Right ventricle myocardium superior (tissue), 1 donor: ENCODE data around the gene FAM120B. TPM values are rescaled to one million over a fixed set of nuclear protein-coding genes. Genes with fewer than 3 reads are reported as not detected.

Experiments used
- ATAC-seq: fragments of 200-7000 bp; cut with Tn5 transposase; one replicate; pipeline ENCODE4 v1.9.1; 2020; ENCODE audit warnings: mild to moderate bottlenecking; ENCODE audit not compliant: poor library complexity
- DNase-seq: peaks from one replicate; pipeline ENCODE4 v3.0.0-alpha.2; 2020
- intact Hi-C: fragments of 100-400 bp; cut with DNase I; formaldehyde crosslinking; loops from one replicate; pipeline ENCODE4 v1.11.2; 2022
- total RNA-seq: library from RNA; stranded (reverse); fragmentation: NEBNext Ultra II Directional; extraction: Animal tissue kit (Norgen Biotek cat#: 25700); gene quantifications from one replicate; pipeline ENCODE4 v1.2.1, GENCODE V29; 2021
- donor health status: DM: no; HTN: yes; CAD: no; lungs with severe emphysema.

Gene FAM120B
- total RNA-seq, 1 donor from 2014 or later: 16.5 TPM

GRCh38 chr6:170366248-170366960 is 59.8 kb downstream of the FAM120B start:
- ATAC-seq: no peak
- no peak for DNase-seq
- intact Hi-C loops: no loop called here

GRCh38 chr6:170367241-170367640 is 60.7 kb downstream of the FAM120B start:
- no peak for ATAC-seq
- no peak for DNase-seq
- intact Hi-C loops: no loop called here

DNA sequence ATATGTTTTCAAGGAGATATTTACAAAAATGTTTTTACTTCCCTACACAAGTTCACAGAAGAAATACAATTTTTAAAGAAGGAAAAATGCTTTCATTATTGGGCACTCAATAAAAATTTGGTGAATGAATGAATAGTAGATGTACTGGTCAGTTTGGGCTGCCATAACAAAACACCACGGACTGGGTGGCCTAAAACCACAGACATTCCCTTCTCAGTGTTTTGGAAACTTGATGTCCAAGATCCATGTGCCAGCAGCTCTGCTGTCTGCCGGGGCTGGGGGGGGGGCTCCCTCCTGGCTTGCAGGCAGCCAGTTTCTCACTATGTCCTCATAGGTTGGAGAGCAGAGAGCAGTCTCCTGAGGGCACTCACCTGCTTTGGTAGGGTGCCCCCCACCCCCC is 62.0 kb downstream of the FAM120B start:
- DNase-seq (no peak), ATAC-seq (no peak)
- intact Hi-C loops: no loop called here

GRCh38 chr6:170369403-170369802 is 62.8 kb downstream of the FAM120B start:
- no peak for ATAC-seq
- intact Hi-C loops: no loop called here
- no peak for DNase-seq

GRCh38 chr6:170370416-170370815 is 63.9 kb downstream of the FAM120B start:
- intact Hi-C loops: no loop called here

GRCh38 chr6:170371080-170371479 is 64.5 kb downstream of the FAM120B start:
- intact Hi-C loops: no loop called here
- no peak for DNase-seq
- ATAC-seq: no peak

More at GRCh38 chr6:170370416-170370815, 63.9 kb downstream of the FAM120B start:
- DNase-seq: no peak
- no peak for ATAC-seq

GRCh38 chr6:170371588-170371987 is 65.0 kb downstream of the FAM120B start:
- intact Hi-C loops: no loop called here
- ATAC-seq: peak; percentile 60
- DNase-seq: peak; percentile 64

- DNase-seq: no peak
- intact Hi-C loops: no loop called here
- ATAC-seq: no peak
These were observed 66.1 kb downstream of the FAM120B start for GRCh38 chr6:170372380-170373325.

- intact Hi-C loops: no loop called here
- ATAC-seq (no peak), DNase-seq (no peak)
These were observed 68.2 kb downstream of the FAM120B start for GRCh38 chr6:170374571-170375444.

- ATAC-seq (no peak), DNase-seq (no peak)
- intact Hi-C loops: no loop called here
These were observed 69.1 kb downstream of the FAM120B start for GRCh38 chr6:170375661-170376060.

DNA sequence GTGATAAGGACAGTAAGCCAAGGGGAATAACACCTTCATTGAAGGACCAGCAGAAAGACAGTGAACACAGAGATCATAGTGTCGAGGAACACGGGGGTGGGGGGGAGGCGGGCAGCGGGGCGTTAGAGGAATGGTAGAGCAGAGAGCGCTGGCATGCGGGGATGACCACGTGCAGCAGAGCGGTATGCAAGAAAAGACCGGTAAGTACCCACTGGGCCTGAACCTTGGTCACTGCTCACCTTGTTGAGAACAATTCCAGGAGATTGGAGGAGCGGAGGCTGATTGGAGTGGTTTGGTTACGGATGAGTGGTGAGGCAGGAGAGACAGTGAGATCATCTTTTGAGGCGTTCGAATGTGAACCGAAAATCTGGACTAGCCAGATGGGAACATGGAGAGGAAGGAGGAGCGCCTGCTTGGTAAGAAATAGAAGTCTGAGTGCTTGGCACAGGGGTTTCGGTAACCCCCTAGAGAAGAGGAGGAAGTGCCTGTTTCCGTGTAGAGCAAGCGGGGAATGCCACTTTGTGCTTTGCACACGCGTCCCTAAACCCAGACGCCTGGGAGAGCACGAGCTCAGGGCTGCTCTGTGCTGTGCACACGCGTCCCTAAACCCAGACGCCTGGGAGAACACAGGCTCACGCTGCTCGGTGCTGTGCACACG is 70.0 kb downstream of the FAM120B start:
- DNase-seq: no peak
- no peak for ATAC-seq
- intact Hi-C loops: no loop called here

DNA sequence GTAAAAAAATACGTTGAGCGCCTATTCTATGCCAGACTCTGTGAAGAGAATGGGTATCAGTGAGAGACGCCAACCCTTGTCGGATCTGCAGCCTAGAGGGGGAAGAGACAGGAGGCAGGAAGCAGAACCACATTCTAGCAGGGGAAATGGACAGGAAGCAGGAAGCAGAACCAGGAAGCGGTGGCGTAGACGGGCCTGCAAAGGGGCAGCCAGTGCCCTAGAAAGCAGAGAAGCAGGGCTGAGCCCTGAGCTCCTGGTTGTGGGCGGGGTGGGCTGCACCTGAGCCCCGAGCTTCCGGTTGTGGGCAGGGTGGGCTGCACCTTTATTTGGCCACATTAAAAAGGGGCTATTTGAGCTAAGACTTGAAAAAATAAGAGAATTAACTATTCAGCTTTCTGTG is 71.9 kb downstream of the FAM120B start:
- intact Hi-C loops: no loop called here
- no peak for DNase-seq
- ATAC-seq: no peak

GRCh38 chr6:170381562-170381961 is 75.0 kb downstream of the FAM120B start:
- intact Hi-C loops: no loop called here
- DNase-seq (no peak), ATAC-seq (no peak)

GRCh38 chr6:170383466-170384035 is 77.0 kb downstream of the FAM120B start:
- no peak for ATAC-seq

GRCh38 chr6:170385506-170385905 is 78.9 kb downstream of the FAM120B start:
- intact Hi-C loops: no loop called here
- DNase-seq (no peak), ATAC-seq (peak; percentile 39)

More at GRCh38 chr6:170383466-170384035, 77.0 kb downstream of the FAM120B start:
- intact Hi-C loops: no loop called here
- no peak for DNase-seq

- intact Hi-C loops: no loop called here
- no peak for DNase-seq
- no peak for ATAC-seq
These were observed 81.6 kb downstream of the FAM120B start for GRCh38 chr6:170388113-170388512.

DNA sequence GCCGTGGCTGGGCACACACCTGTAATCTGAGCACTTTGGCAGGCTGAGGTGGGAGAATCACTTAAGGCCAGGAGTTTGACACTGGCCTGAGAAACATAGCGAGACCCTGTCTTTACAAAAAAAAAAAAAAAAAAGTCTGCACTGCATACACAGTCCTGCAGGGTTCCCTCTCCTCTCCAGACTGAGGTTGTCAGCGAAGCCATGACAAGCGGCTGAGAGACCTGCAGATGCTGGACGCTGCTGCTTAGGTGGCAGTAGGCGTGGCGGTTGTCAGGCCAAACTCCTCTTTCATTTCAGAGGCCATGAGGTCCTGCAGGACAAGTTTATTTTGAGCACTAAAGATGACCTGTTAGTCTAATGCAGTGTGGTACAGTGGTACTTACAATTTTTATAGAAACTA is 86.5 kb downstream of the FAM120B start:
- intact Hi-C loops: no loop called here
- DNase-seq (no peak), ATAC-seq (no peak)

DNA sequence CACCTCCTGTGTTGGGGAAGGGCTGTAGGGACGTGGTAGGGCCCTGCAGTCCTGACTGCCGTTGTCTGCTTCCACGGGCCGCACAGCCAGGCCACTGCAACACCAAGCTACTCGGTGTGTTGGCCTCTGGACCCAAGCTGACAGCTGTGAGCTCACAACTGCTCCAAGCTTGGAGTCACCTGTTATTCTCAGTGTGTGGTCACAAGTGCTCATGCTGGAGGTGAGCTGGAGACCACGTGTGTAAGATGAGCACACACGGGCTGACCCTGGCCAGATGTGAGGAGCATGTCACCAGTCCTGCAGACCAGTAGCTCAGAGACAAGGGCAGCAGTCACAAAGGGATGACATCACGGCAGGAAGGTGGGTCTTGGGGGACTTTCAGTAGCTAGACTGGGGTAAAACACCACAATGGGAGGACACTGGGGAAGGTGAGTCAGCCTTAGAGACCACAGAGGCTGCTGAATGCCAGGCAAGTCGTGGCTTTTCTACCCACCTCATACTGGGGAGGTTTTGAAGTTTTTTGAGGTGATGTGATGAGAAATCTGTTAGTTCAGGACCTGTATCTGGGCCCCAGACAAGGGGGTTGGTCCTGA is 87.3 kb downstream of the FAM120B start:
- intact Hi-C loops: no loop called here
- ATAC-seq: no peak
- DNase-seq: no peak
